Parietal lobe (tissue), 2 donors: ENCODE results near the gene FAM136A. TPM values are rescaled to one million over a fixed set of nuclear protein-coding genes. Genes with fewer than 3 reads are reported as not detected.

Experiments used
- small RNA-seq: library from RNA; depleted of rRNA; stranded (forward); fragments of <200 nt; gene quantifications from one replicate; pipeline ENCODE3, GENCODE V24; 2014; ENCODE audit warnings: low replicate concordance
- total RNA-seq: library from RNA; depleted of rRNA; stranded (reverse); fragments of >200 nt; gene quantifications from one replicate; pipeline ENCODE4 v1.2.3, GENCODE V29; 2014

Gene FAM136A
- 26.9 TPM for total RNA-seq

GRCh38 chr2:70301344-70302194, at the start of gene FAM136A:
FAM136A (minus strand) TSS chr2:70302067; CDS start chr2:70302011, 56 bp downstream.

GRCh38 chr2:70248181-70248847, 53.6 kb downstream of the FAM136A start, which contains the start of gene TIA1:
TIA1 (minus strand) TSS chr2:70248628; CDS start chr2:70248430, 198 bp downstream.

Small RNAs within 50 kb of the gene (small RNA-seq; reads per million reads assigned to genes)
- gene AC016700.2 (not detected), gene MIR1285-2 (not detected)

Other genes starting within 250 kb of the FAM136A start
- 38.8 TPM for gene PCBP1, start 214.6 kb downstream of the FAM136A start, total RNA-seq
- 30.4 TPM for gene C2orf42, start 111.0 kb downstream of the FAM136A start, total RNA-seq
- gene TIA1, start 53.4 kb downstream of the FAM136A start, total RNA-seq = 733 TPM
- 70.1 TPM for gene PCYOX1, start 43.9 kb downstream of the FAM136A start, total RNA-seq
- 88.6 TPM for gene SNRPG, start 8.3 kb downstream of the FAM136A start, total RNA-seq